Liver (tissue), 3 donors: Measurements from ENCODE around the gene SDF2L1.

Experiments used
- CTCF ChIP-seq: fragments of 150-350 bp; IDR thresholded peaks from 2 replicates; pipeline ENCODE4 v1.5.1; 2017; ENCODE audit warnings: improper control_type of control experiment, low read depth, low read length; ENCODE audit not compliant: missing input control
- GABPA ChIP-seq, 2 donors: IDR thresholded peaks in 1 of 2; conservative IDR thresholded peaks in 1 of 2; 2 replicates each; pipeline ENCODE4 v1.6.1; 2016; ENCODE audit warnings: antibody characterized with exemption in 2 of 2, mild to moderate bottlenecking in 1 of 2, moderate library complexity in 1 of 2
- MAX ChIP-seq: IDR thresholded peaks from 2 replicates; pipeline ENCODE4 v1.6.1; 2016; ENCODE audit warnings: antibody characterized with exemption
- RAD21 ChIP-seq, 2 donors: IDR thresholded peaks; 2 replicates each; pipeline ENCODE4 v1.6.1; 2016; ENCODE audit warnings: antibody characterized with exemption in 2 of 2, mild to moderate bottlenecking in 2 of 2
- REST ChIP-seq: IDR thresholded peaks from 2 replicates; pipeline ENCODE4 v1.6.1; 2016; ENCODE audit warnings: antibody characterized with exemption, mild to moderate bottlenecking
- donor health status: healthy.
- donor health status: healthy.

GRCh38 chr22:21628386-21629254 is 13.5 kb upstream of the SDF2L1 start:
- TF ChIP-seq RAD21 (IDR thresholded peaks at IDR 0.05) (no peak), CTCF (no peak), REST (no peak), MAX (no peak), GABPA (IDR thresholded peaks at IDR 0.05 in 1 of 2, conservative IDR thresholded peaks at IDR 0.05 in 1 of 2) (no peak)
